ENCODE results near the gene ABCC3. TPM values are rescaled to one million over a fixed set of nuclear protein-coding genes. Genes with fewer than 3 reads are reported as not detected.

The ABCC3 gene
- total and polyA plus RNA-seq, 8 donors = 47.2 to 209 (median 99.7) TPM

GRCh38 chr17:50672831-50673551 lies 38.3 kb downstream of the ABCC3 start:
- peak in 4 of 6 donors; percentile 45 to 88 (median 62) for DNase-seq
- H3K27ac ChIP-seq = no peak overlapping the region

GRCh38 chr17:50675190-50675589 lies 40.5 kb downstream of the ABCC3 start:
- WGBS, 2 donors = 90 to 94% methylated on average over 3 of the region's 3 CpGs
- Histone ChIP-seq H3K27me3 (no peaks in the 10 kb centered on the region), H3K27ac (peak overlapping the region in 2 of 4 donors; percentile 22 to 63), H3K4me1 (peaks cover 10 to 14% (median 11%) of the 10 kb centered on the region in 3 donors), H3K36me3 (peaks cover 0 to 11% (median 3%) of the 10 kb centered on the region in 3 donors), H3K9me3 (no peaks in the 10 kb centered on the region), H3K4me3 (no peak overlapping the region)
- peak in 2 of 4 donors; percentile 1 to 2 for ATAC-seq
- TF ChIP-seq CTCF (IDR thresholded peaks at IDR 0.05) = no peak
- intact Hi-C loops (cut with DNase I) = no loop called here
- DNase-seq = no peak
- no peak for FAIRE-seq

More at GRCh38 chr17:50672831-50673551, 38.3 kb downstream of the ABCC3 start:
- TF ChIP-seq CTCF (IDR thresholded peaks at IDR 0.05) = no peak
- H3K4me3 ChIP-seq = no peak overlapping the region
- H3K36me3 ChIP-seq = peaks cover 0 to 4% (median 3%) of the 10 kb centered on the region in 3 donors
- intact Hi-C loops (cut with DNase I) = no loop called here
- H3K27me3 ChIP-seq = no peaks in the 10 kb centered on the region
- peaks cover 10 to 14% (median 11%) of the 10 kb centered on the region in 3 donors for H3K4me1 ChIP-seq
- ATAC-seq = peak; percentile 29 to 76 (median 40)
- 86 to 90% methylated on average over 20 of the region's 20 CpGs for WGBS, 2 donors
- no peak for FAIRE-seq
- H3K9me3 ChIP-seq = no peaks in the 10 kb centered on the region

- intact Hi-C loops (cut with DNase I) = no loop called here
- Histone ChIP-seq H3K4me3 (no peak overlapping the region), H3K27me3 (no peaks in the 10 kb centered on the region), H3K36me3 (peaks cover 0 to 11% (median 3%) of the 10 kb centered on the region in 3 donors), H3K4me1 (peaks cover 10 to 14% (median 11%) of the 10 kb centered on the region in 3 donors), H3K27ac (peak overlapping the region in 3 of 4 donors; percentile 22 to 63 (median 44)), H3K9me3 (no peaks in the 10 kb centered on the region)
- FAIRE-seq (no peak), DNase-seq (peak; percentile 73 to 92 (median 90)), ATAC-seq (peak; percentile 86 to 92 (median 88))
- no peak for TF ChIP-seq CTCF (IDR thresholded peaks at IDR 0.05)
- WGBS, 2 donors = 63 to 64% methylated on average over 7 of the region's 7 CpGs
Measured at GRCh38 chr17:50675627-50676026, 40.9 kb downstream of the ABCC3 start.

- Histone ChIP-seq H3K9me3 (no peaks in the 10 kb centered on the region), H3K4me3 (no peak overlapping the region), H3K4me1 (peaks cover 9 to 11% (median 10%) of the 10 kb centered on the region in 3 donors), H3K27ac (peak overlapping the region in 3 of 4 donors; percentile 31 to 63 (median 44)), H3K36me3 (peaks cover 0 to 11% (median 3%) of the 10 kb centered on the region in 3 donors), H3K27me3 (no peaks in the 10 kb centered on the region)
- peak in 2 of 6 donors; percentile 61 for DNase-seq
- TF ChIP-seq CTCF (IDR thresholded peaks at IDR 0.05) = no peak
- ATAC-seq = peak in 1 of 4 donors; percentile 5
- intact Hi-C loops (cut with DNase I) = no loop called here
- FAIRE-seq = no peak
- WGBS, 2 donors = 84 to 91% methylated on average over 24 of the region's 24 CpGs
Measured at GRCh38 chr17:50676065-50676975, 41.6 kb downstream of the ABCC3 start.
